Measurements from ENCODE around the gene AXIN1.
"Not testable (repeated sequence)": the region's sequence is repeated elsewhere in the genome, so short reads cannot be mapped to it uniquely, and the experiment has no call there.

AXIN1 gene, protein sequence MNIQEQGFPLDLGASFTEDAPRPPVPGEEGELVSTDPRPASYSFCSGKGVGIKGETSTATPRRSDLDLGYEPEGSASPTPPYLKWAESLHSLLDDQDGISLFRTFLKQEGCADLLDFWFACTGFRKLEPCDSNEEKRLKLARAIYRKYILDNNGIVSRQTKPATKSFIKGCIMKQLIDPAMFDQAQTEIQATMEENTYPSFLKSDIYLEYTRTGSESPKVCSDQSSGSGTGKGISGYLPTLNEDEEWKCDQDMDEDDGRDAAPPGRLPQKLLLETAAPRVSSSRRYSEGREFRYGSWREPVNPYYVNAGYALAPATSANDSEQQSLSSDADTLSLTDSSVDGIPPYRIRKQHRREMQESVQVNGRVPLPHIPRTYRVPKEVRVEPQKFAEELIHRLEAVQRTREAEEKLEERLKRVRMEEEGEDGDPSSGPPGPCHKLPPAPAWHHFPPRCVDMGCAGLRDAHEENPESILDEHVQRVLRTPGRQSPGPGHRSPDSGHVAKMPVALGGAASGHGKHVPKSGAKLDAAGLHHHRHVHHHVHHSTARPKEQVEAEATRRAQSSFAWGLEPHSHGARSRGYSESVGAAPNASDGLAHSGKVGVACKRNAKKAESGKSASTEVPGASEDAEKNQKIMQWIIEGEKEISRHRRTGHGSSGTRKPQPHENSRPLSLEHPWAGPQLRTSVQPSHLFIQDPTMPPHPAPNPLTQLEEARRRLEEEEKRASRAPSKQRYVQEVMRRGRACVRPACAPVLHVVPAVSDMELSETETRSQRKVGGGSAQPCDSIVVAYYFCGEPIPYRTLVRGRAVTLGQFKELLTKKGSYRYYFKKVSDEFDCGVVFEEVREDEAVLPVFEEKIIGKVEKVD

GRCh38 chr16:352547-353403 is at the start of gene AXIN1:
Gene AXIN1 (minus strand): TSS chr16:352723. CDS start chr16:347025, 5,698 bp downstream.
- DNase-seq, result peak; percentile 100

DNA sequence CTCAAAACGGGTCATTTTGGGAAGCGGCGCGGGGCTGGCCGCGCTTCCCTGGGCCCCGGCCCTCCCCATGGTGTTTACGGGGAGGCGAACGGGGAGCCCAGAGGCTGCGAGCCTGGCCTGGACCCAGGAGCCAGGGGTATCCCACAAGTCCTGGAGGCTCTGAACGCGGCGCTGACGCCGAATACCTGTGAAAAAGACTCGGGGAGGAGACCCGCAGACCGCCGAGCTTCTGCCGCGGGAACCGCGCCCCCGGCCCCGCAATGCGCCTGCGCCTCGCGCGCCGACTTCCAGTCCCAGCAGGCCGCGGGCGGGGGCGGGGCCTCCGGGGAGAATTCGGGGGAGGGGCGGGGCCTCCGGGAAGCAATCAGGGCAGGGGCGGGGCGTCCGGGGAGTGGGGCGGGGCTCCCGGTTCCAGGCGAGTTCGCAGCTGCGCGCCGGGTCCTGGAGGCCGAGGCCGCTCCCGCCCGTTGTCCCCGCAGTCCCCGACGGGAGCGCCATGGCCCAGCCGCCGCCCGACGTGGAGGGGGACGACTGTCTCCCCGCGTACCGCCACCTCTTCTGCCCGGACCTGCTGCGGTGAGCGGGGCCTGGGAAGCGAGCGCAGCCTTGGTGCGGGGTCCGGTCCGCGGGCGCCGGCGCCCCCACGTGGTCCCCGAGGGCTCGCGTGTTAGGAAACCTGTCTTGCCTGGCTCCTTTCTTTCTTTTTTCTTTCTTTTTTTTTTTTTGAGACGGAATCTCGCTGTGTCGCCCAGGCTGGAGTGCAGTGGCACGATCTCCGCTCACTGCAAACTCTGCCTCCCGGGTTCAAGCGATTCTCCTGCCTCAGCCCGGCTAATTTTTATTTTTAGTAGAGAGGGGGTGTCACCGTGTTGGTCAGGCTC is 49.2 kb upstream of the AXIN1 start, which contains the start of gene DECR2:
Gene DECR2 (plus strand): TSS at position 418 of the 881 bp plus-strand sequence. CDS start 79 bp downstream, at position 497.
- DNase-seq, result peak; percentile 99

- DNase-seq, result no peak
These were observed 47.6 kb upstream of the AXIN1 start for GRCh38 chr16:400061-400591.

GRCh38 chr16:399340-400019 is 47.0 kb upstream of the AXIN1 start:
- DNase-seq, result no peak

DNA sequence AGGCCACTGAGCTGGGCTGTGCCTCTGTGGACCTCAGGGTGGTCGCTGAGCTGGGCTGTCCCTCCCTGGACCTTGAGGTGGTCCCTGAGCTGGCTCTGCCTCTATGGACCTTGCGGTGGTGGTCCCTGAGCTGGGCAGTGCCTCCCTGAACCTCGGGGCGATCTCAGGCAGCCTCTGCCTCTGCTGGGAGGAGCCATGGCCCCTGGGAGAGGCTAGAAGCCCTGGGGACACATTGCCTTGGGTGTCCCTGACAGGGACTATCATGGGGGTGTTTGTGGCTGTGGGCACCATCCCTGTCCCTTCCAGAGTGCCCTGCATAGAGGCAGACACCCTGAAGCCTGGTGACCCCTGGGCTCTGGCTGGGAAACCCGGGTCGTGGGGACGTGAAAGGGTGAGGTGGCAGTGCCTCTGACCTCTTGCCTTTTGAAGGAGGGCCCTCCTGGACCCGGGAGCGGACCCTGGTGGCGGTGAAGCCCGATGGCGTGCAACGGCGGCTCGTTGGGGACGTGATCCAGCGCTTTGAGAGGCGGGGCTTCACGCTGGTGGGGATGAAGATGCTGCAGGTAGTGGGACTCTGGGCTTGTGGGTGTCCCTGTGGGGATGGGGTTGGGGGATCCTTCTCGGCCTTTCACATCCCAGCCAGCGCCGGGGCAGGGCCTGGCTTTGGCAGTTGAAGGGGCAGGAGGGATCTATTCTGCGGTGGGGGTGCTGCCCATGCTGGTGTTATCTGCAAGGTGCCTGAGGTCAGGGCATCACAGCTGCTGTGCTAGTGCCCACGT is 46.2 kb upstream of the AXIN1 start:
- DNase-seq, result no peak

GRCh38 chr16:397736-398332 is 45.3 kb upstream of the AXIN1 start:
- DNase-seq, result no peak

- no peak for DNase-seq
These were observed 44.7 kb upstream of the AXIN1 start, which contains the start of gene NME4 for GRCh38 chr16:397135-397661. Gene NME4 (plus strand): TSS chr16:397199. CDS start chr16:397223, 24 bp downstream.

DNA sequence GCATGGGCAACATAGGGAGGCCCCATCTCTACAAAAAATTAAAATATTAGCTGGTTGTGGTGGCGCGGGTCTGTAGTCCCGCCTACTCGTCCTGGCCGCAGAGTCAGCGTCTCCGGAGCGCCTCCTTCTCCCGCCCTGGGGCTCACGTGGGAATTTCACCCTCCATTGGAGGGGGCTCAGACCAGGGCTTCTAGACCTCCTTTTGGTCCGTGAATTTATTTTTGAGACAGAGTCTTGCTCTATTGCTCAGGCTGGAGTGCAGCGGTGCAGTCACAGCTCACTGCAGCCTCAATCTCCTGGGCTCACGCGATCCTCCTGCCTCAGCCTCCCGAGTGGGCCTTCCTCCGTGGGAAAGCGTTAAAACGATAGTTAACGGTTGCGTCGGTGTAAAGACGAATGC is 44.1 kb upstream of the AXIN1 start:
- DNase-seq, result no peak

DNA sequence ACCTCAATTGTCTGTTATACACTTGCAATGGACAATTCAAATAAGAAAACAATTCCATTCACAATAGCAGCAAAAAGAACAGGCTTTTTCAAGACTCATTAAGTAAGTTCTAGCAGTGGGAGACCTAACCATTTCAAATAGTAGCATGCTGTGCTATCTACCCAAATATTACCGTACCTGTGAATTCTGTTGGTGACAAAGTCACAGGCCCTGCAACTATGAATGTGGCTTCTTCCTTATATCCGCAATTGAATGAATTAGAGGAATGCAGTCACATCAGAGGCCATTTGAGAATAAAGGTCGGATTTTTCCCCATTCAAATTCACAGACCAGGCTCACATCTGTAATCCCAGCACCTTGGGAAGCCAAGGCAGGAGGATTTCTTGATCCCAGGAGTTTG is 43.7 kb upstream of the AXIN1 start:
- DNase-seq, result no peak

- DNase-seq, result no peak
These were observed 40.0 kb upstream of the AXIN1 start for GRCh38 chr16:392450-393030.

GRCh38 chr16:391885-392335 is 39.4 kb upstream of the AXIN1 start:
- DNase-seq, result peak; percentile 93

DNA sequence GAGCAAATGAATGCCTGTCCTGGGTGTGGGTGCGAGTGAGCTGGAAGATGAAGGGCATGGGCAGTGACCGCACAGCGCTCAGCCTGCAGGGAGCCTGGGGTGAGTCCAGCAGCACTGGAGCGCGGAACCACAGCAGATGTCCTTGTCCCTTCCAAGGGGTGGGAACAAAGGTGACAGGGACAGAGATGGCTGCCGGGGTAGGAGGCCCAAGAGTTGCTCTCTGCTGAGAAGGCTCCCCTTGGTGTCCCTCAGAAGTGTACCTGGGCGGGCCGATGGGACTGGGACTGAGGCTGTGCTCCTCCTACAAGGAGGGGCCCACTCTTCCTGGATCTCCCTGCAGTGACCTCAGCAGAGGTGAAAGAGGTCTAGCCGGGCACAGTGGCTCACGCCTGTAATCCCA is 36.8 kb upstream of the AXIN1 start:
- DNase-seq, result no peak

GRCh38 chr16:387761-388666 is 35.5 kb upstream of the AXIN1 start:
- not testable (repeated sequence) for DNase-seq

- no peak for DNase-seq
These were observed 34.2 kb upstream of the AXIN1 start for GRCh38 chr16:386641-387156.

GRCh38 chr16:383326-384051 is 31.0 kb upstream of the AXIN1 start:
- DNase-seq, result peak; percentile 77
